Cardiac fibroblast (primary cell): ENCODE data around the gene CCDC3.
A peak's percentile ranks its signal among the peaks of the same experiment; 100 is the strongest.

Experiments
- DNase-seq, 2 donors: peaks; one replicate each; pipeline versions ENCODE4 v3.0.0 to v3.0.0-alpha.2; 2010; ENCODE audit warnings: low read depth in 2 of 2
- H3K4me3 ChIP-seq, 2 donors: replicated peaks in 1 of 2; 1 replicate in 1 of 2; 2 replicates in 1 of 2; pipeline ENCODE4 v1.5.1; 2011; ENCODE audit warnings: low read depth in 2 of 2, low read length in 2 of 2, mild to moderate bottlenecking in 2 of 2, moderate library complexity in 1 of 2
- TF ChIP-seq, protein P1 (sequence below): IDR thresholded peaks from one replicate; pipeline ENCODE4 v1.5.1; 2011; ENCODE audit warnings: low read depth, mild to moderate bottlenecking, low read length, inconsistent platforms

Gene CCDC3

DNA sequence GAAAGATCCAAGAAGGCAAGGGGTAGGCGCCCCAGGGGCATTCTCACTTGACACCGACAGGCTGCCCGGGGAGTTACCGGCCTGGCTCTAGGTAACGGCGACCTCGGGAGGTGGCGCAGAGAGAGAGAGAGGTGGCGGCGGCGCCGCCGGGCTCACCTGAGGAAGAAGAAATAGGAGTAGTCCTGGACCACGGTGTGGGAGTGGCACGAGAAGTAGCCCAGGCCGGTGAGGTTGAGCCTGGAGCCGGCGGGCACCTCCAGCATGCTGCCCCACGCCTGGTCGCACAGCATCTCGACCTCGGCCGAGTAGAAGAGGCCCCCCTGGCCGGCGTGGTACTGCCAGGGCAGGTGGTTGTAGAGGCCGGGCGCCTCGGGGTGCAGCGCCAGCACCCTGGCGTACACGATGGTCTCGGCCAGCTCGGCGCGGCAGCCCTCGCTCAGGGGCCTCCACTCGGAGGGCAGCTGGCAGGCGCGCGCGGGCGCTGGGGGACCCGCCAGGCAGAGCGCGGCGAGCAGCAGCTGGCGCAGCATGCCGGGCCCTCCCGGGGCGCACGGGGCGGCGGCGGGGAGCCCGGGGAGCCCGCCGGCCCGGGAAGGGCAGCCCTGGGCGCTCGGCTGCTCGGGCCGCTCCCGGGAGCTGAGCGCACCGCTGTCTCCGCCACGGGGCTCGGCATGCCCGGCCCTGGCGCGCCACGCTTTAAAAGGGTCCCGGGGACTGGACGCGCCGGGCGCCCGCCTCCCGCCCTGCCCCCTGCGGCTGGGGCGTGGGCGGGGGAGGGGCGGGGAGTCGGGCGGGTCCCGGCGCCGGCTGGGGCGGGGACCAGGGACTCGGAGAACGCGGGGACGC, at the start of gene CCDC3:
TSS of gene CCDC3 (minus strand) at position 673 of the 846 bp plus-strand sequence. CDS start at position 530, 143 bp downstream.
- no peak for DNase-seq
- peak within 1 kb of the TSS in 1 of 2 donors; percentile 3 for H3K4me3 ChIP-seq
- TF ChIP-seq, protein P1, sequence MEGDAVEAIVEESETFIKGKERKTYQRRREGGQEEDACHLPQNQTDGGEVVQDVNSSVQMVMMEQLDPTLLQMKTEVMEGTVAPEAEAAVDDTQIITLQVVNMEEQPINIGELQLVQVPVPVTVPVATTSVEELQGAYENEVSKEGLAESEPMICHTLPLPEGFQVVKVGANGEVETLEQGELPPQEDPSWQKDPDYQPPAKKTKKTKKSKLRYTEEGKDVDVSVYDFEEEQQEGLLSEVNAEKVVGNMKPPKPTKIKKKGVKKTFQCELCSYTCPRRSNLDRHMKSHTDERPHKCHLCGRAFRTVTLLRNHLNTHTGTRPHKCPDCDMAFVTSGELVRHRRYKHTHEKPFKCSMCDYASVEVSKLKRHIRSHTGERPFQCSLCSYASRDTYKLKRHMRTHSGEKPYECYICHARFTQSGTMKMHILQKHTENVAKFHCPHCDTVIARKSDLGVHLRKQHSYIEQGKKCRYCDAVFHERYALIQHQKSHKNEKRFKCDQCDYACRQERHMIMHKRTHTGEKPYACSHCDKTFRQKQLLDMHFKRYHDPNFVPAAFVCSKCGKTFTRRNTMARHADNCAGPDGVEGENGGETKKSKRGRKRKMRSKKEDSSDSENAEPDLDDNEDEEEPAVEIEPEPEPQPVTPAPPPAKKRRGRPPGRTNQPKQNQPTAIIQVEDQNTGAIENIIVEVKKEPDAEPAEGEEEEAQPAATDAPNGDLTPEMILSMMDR: no peak

DNA sequence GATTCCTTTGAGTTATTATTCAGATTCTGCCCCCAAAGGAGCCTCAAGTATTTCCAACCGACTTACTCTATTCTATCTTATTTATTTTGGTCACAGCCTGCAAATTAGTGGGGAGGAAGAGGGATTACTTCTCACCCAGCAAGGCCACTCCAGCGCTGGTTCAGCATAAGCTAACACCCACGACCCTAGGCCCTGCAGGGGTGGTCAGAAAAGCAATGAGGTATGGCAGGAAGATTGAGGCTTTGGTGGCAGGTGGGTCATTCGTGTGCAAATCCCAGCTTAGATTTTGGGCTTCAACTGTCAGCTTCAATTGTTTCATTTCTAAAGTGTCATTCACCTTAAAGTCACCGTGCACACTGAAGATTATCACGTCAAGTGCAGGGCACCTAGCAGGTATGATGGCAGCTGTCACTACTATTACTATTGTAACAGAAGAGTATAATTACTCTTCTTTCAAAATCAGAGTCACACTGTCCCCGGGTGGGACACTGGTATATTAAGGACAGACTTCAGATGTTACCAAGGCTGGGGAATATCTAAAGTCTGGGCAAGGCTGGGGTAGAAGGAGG, 49.7 kb upstream of the CCDC3 start:
- no peak for DNase-seq
- H3K4me3 ChIP-seq: no peak overlapping the region
- TF ChIP-seq, protein P1: no peak

DNA sequence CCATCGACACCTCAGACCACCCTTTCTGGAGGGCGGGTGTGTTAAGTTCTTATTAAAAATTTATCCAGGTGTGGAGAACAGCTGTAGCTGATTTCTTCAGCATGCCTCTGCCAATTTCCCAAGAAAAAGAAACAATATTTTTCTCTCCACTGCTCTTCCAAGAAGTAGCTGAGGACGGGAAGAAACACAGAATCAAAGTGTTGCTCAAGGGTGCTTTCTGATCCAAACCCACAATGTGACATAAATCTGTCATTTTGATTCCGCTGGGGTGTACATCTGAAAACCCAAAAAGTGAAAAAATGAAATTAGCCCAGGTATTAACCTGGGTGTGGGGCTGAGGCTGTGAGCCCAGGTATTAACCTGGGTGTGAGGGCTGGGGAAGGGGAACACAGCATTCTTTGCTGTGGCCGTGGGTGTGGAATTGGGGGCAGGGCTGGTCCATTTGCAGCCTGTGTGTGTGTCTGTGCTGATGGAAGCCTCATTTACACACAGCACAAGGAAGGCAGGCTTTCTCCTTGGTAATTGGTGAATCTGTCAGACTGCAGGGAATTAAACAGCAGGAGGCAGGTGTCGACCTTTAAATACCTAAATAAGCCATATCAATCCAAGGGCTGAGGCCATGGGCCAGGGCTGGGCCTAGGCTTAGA, 48.4 kb upstream of the CCDC3 start:
- DNase-seq: no peak

DNA sequence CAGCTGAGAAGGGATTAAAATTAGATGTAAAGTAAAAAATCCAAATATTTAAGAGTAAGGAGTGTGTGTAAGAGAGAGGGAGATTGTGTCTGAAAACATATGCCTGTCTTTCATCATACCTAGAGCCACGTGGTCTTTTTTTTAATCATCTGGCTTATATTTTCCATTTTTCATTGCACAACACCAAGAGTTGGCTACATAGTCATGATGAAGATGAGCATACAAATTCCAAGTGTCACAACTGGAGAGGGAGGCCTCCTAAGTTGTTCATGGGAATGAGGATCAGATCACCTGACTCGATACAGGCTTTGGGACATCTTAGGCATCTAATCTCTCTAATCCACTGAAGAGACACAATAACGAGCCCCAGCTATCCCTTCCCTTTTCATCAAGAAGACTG, 47.2 kb upstream of the CCDC3 start:
- H3K4me3 ChIP-seq: no peak overlapping the region
- no peak for DNase-seq
- TF ChIP-seq, protein P1: no peak

More for the DNA sequence above, 48.4 kb upstream of the CCDC3 start:
- no peak overlapping the region for H3K4me3 ChIP-seq
- TF ChIP-seq, protein P1: no peak

DNA sequence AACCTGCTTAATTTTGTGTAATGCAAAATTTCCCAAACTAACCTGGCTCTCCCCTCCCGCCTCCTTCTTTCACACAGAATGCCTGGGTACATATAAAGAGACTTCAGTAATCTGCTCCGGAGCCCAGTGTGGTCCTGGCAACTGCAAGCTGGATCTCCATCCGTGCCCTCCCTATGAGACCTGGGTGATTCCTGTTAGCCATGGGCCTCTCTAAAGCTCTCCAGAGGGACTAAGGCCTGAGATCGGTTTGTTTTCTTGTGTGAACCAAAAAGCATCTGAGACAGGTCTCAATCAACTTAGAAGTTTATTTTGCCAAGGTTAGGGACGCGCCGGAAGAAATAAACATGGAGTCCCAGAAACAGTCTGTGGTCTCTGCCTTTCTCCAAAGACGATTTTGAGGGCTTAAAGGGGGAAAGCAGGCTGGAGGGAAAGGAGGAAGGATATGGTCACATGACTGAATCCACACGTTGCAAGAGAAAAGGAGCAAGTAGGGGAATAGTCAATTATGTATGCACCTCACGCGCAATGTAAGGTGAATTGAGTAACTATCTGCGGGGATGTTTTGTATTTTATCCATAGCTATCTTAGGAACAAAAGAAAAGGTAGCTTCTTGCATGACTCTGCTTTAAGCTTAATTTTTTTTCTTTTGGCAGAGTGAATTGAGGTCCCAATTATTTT, 46.2 kb upstream of the CCDC3 start:
- TF ChIP-seq, protein P1: no peak
- H3K4me3 ChIP-seq: no peak overlapping the region
- DNase-seq: no peak

DNA sequence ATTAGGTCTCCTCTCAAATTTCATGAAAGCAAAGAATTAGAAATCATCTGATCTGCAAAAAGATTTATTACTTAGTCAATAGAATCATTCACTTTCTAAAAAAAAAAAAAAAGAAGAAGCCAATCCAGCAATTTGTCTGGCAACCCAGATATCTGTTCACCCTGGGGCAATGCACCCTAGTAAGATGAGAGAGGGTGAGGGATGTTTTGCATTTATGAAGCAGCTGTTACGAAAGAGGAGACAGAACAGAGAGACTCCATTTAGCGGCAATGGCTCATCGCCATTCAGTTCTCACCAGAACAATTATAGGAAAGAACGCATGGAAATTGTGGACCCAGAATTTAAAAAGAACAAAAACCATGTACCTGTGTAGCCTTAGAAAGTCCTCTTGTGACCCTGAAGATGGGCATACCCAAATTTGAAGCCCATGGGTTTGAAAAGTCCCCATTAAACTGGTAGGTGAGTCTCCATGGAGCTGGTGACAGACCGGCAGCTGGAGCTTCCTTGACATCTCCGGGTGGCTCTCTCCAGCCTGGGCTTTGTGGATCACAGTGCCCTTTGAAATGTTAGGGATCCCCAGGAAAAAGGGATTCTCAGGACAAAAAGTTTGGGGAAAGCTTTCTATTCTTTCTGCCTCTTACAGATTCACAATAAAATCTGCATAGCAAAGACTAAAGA, 45.5 kb upstream of the CCDC3 start:
- DNase-seq: no peak
- no peak overlapping the region for H3K4me3 ChIP-seq
- TF ChIP-seq, protein P1: no peak
